GM18526 (cell line): ENCODE results near the gene PRDM8.

Experiments used
- POLR2A ChIP-seq: IDR thresholded peaks from 3 replicates; pipeline ENCODE4 v1.6.1; 2011; ENCODE audit not compliant: insufficient read length; ENCODE audit errors: extremely low read depth

PRDM8 gene

DNA sequence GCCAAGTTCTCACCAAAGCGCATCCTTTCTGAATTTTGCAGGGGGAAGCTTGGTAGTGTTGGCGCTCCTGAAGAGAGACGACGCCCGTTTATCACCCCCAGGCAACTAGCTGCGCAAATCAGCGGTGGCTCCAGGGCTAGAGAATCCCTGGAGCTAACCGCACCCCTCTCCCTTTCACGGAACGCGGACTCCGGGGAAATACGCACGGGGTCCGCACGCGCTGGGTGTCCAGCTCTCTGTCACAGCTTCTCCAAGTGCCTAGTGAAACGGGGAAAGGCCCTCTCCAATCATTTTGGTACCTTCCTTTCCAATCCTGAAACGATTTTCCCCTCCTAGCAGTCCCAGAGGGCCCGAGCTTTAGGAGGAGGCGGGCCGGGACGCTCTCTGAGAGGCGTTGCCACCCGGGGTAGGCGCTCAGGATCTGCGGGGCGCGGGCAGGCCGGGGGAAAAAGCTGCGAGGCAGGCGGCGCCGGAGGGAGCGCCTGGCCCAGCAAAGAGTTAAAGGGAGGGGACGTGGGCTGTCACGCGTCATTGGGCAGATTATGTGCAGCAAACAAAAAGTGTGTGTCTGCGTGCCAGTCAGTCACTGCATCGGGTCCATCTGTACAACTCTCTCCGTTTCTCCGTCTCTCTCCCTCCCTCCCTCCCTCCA is at the start of gene PRDM8:
Gene PRDM8 (plus strand): TSS at position 582 of the 652 bp plus-strand sequence. CDS start 2,578 bp downstream, outside the sequence.
- TF ChIP-seq POLR2A, result no peak

DNA sequence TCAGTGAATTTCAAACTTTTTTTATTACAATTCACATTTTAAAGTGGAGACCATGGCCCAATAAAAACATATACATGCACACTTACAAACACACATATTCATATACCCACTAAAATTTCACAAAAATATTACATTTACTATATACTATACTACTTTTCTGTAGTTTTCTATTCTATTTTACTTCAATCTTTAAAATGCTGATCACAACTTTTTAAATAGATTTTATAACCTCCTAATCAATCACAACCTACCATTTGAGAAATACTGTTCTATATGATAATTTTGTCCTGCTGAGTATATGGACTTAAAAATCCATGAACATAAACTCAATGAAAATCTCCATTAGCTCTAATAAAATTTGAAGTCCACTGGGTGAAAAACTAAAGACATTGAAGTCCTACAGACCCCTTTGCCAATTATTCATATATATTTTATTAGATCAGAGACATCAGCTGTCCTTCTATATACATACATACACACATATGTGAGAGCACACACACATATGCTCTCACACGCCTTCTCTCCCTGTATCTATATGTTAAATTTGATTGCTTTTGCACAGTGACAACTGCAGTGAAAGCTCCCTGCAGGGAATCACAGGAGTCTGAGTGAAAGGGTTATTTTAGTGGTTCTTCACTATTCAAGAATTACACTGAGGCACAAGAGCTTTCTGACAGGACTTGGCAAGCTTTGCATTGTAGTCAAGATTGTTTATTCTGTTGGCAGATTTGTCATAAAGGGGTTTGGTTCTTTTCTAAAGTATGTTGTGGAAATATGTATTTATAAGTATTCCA is 46.7 kb upstream of the PRDM8 start:
- no peak for TF ChIP-seq POLR2A

DNA sequence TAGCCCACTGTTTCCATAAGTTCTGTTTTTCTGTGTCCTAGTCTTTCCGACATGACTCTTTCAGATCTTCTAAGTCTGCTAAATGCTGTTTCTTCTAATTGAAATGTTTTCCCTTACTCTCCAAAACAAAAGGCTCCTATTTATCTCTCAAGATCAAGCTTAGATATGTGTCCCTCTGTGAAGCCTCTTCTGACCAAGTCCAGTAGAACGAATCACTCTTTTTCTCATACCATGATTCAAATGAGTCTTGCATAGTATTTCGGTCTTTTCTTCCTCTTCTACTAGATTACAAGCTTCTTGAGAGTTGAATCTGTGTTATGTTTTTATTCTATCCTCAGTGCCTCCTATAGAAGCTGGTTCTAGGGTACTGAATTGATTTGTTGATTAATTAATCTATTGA is 45.3 kb upstream of the PRDM8 start:
- TF ChIP-seq POLR2A, result no peak

DNA sequence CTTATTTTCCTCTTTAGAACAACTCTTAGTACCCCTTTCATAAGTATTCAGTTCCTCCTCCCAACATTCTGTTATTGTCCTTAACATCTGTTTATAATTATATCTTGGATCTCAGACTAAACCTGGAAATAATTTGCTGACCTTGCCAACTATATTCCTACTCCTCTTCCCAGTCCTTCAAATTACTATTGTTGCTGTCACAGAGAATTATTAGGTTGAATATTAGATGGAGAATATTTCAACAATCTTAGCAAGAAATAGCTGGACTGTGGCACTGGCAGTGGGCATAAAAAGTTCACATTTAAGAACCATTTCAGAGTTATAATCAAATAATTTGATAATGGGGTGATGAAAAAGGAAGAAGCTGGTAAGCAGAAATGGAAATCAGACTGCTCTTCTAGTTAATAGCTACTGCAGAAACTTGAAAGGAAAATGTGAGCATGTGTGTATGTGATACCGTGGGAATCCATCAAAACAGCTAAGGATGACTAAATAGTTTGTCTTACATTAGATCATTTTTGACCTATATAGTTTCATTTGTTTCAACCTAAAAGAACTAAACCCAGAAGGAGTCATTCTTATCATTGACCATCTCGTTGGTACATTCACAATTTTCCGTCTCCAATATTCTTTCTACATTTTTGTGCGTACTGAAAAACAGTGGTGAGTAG is 43.3 kb upstream of the PRDM8 start:
- TF ChIP-seq POLR2A, result no peak

DNA sequence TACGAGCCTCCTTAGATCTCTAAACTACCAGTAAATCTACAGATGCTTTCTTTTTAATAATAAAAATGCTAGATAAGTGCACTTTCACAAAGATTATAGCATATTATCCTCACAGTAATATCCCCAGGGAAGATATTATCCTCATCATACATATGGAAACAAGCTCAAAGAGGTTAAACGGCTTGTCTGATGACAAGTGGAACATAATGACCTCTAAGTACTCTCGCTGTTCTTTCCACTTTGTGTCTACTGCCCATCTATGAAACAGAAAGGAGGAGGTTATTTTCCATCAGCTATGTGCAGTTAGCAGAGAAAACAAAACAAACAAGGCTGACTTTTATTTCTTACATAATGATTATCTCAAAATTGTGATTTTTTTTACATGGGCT is 42.8 kb upstream of the PRDM8 start:
- TF ChIP-seq POLR2A, result no peak

DNA sequence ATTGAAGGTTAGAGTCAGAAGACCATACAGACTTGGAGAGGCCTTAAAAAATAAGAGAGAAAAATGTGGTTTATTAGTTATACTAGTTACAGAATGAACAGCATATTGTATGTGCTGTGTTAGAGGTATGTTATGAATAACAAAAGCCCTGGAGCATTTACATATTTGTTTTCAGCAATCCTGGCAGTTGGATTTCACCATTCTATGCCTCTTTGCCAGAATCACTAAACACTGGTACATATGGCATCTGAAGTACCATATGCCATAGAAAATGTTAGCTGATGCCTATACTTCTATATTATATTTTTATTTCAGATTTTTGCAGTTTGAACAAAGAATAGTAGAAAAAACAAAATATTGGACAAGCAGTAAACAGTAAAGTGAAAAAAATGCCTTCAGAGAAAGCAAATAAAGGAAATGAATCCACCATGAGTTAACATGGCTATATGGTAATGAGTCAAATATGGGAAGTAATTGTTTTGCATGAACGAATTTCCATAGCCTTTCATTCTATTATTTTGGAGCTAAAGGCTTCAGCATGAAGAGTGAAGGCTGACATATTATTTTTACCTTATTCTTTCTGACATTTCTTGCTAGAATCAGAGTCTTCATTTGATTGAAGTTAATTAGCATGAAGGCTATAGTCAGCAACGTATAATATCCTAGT is 41.9 kb upstream of the PRDM8 start:
- TF ChIP-seq POLR2A, result no peak

DNA sequence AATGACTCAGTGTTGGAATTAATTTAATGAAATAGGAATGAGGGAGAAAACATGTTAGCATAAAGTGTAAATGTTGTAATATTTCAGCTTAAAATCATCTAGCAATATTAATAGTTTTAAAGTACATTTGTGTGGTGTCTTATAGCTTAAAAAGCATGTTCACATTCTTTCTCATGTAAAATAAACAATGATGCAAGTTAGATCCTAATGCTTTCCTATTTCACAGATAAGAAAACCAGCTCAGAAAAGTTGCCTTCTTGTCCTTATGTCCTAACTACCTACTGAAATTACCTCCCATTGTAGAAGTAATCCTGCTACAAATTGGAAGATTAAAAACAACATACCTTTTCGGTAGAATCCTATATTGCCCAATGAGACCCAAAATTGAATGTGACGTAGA is 40.9 kb upstream of the PRDM8 start:
- TF ChIP-seq POLR2A, result no peak

DNA sequence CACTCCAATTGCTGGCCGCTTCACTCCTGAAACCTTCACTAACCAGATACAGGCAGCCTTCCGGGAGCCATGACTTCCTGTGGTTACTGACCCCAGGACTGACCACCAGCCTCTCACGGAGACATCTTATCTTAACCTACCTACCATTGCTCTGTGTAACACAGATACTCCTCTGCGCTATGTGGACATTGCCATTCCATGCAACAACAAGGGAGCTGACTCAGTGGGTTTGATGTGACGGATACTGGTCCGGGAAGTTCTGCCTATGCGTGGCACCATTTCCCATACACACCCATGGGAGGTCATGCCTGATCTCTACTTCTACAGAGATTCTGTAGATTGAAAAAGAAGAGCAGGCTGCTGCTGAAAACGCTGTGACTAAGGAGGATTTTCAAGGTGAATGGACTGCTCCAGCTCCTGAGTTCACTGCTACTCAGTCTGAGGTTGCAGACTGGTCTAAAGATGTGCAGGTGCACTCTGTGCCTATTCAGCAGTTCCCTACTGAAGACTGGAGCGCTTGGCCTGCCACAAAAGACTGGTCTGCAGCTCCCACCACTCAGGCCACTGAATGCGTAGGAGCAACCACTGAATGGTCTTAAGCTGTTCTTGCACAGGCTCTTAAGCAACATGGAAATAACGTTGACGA is 35.8 kb upstream of the PRDM8 start:
- no peak for TF ChIP-seq POLR2A

DNA sequence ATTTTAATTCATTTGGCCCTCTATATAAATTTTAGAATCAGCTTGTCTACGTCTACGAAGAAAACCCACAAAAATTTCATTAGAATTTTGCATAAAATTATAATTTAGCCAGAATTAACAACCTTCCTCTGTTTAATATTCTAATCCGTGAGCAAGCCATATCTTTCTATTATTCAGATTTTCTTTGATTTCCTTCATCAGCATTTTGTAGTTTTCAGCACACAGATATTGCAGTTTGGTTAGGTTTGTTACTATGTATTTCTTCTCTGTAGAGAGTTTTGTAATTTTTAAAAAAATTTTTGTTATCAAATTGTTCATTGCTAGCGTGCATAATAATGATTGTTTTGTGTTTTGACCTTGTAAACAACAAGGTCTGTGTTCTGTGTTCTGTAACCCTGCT is 34.9 kb upstream of the PRDM8 start:
- TF ChIP-seq POLR2A, result no peak

DNA sequence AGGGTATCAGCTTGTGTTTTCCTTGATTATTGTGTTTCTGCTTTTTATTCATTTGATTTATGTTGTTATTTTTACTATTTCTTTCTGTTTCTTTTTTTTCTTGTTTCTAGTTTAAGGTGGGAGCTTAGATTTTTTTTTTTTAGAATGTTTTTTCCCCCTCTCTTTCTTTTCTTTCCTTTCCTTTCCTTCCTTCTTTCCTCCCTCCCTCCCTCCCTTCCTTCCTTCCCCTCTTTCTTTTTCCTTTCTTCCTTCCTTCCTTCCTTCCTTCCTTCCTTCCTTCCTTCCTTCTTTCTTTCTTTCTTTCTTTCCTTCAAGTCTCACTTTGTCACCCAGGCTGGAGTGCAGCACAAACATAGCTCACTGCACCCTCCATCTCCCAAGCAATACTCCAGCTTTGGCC is 31.4 kb upstream of the PRDM8 start:
- no peak for TF ChIP-seq POLR2A

DNA sequence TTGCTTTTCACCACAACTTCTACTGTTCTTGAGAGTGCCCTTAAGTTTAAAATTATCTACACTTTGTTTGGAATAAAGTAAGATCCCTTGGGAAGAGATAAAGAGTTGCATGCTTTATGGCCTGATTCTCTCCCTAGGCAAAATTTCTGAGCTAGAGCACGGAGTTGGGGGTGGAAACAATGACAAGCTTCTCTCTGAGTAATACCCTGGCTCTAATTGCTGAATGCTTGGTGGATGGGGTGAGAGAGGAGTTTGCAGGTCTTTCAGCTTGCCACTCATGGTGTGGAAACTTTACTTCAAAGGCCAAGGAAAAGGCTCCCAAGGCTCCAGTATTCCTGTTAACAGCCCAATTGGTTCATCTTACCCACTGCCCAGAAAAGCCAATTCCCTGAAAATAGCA is 26.1 kb upstream of the PRDM8 start:
- no peak for TF ChIP-seq POLR2A

DNA sequence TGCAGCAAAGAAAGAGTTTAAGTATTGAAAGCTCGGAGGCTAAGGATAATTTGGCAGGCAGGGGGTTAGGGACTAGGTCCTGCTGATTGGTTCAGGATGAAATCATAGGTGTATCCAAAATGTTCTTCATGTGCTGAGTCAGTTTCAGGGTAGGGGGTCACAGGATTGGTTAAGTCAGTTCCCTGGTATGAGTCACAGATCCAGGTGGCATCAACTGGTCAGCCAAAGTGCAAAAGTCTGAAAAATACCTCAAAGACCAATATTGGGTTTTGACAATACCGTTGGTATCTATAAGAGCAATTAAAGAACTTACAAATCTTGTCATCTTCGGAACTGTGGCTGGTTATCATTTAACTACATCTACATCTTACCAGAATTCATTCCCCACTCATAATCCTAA is 25.6 kb upstream of the PRDM8 start:
- no peak for TF ChIP-seq POLR2A

DNA sequence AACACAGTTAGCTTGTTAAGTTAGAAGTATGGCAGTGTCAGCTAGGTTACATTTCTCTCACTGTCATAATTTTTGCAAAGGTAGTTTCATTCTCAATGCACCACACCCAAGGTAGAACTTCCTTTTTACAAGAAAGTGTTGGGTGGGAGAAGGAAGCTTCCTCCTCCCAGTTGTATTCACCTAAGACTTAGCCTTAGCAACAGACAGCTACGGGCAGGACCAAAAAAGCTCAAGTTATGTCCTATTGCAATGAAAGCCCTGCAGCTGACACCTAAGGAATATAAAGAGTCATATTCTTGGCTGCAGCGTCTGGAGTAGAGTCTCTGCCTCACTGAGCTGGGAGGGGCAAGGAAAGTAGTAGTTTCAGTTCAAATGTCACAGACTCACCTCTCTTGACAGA is 25.1 kb upstream of the PRDM8 start:
- TF ChIP-seq POLR2A, result no peak

DNA sequence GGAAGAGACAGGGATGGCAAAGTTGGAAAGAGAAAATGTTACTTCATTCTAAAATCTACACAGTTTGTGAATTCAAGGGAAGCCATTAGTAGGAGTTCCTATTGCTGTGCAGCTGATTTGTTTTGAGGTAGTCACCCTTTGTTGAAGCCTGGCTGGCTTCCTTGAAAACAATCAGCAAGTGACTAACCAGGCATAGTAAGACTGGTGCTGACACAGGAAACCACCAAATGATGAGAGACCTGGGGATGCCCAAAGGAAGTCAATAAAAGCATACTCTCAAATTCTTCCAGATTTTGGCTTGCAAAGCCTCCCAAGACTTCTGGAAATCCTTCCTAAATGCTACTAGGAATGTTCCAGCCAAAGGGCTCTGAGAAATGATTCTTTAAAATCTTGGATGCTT is 23.9 kb upstream of the PRDM8 start:
- TF ChIP-seq POLR2A, result no peak

DNA sequence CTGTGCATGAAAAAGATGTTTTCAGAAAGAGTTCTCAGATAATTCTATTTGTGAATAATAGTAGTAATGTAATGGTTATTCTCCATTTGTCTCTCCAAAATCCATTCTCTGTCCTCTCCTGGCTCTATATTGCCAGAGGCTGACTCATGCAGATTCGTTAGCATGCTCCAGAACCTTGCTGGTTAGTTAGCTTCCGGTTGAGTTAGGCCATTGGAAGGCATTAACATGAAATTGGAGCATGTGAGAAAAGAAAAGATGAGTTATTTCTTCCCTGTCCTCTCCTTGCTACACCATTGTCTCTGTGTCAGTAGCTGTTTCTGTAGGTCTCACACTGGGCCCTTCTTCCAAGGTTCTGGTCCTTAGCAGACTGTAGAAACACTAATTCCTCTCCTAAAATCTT is 23.5 kb upstream of the PRDM8 start:
- no peak for TF ChIP-seq POLR2A

DNA sequence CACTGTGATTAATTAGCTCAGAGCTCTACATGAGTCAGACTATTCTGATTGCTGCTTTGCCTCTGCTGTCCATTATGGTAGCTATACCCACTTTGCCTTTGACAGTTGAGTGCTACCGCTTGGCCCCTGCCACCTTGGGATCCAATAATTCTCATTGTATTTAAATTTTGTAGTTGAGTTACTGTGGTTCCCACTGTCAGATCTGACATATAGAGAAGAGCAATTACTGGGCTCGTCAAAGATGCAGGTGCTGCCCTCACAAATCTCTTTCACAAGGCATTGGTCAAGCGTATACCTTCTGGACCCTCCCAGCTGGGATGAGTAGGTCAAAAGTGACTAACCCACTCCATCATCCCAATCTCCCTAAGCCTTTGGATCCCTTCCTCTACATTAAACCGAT is 18.3 kb upstream of the PRDM8 start:
- no peak for TF ChIP-seq POLR2A

DNA sequence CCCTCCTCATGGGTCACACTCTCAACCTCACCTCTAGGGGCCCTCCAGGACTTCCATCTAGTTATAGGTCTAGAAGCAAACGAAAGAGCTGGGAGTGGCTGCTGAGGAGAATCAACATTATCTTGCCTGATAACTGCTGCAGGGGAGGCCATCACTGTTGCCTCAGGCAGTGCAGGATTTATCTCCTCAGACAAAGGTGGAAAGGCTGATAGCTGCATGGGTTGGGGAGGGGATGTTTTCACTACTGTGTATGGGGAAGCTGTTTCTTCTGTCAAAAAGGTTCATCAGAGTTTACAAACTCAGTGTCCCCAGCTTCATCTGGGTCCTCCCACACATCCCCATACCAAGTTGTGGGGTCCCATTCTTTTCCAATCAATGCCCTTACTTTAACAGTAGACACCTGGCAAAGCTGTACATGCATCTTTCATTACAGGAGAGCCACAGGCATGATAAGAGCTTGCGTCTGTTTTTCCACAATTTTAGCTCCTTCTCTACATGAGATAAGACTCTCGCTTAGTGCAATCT is 17.6 kb upstream of the PRDM8 start:
- TF ChIP-seq POLR2A, result no peak
